Measurements from ENCODE around the gene SMAD3.

SMAD3 gene

DNA sequence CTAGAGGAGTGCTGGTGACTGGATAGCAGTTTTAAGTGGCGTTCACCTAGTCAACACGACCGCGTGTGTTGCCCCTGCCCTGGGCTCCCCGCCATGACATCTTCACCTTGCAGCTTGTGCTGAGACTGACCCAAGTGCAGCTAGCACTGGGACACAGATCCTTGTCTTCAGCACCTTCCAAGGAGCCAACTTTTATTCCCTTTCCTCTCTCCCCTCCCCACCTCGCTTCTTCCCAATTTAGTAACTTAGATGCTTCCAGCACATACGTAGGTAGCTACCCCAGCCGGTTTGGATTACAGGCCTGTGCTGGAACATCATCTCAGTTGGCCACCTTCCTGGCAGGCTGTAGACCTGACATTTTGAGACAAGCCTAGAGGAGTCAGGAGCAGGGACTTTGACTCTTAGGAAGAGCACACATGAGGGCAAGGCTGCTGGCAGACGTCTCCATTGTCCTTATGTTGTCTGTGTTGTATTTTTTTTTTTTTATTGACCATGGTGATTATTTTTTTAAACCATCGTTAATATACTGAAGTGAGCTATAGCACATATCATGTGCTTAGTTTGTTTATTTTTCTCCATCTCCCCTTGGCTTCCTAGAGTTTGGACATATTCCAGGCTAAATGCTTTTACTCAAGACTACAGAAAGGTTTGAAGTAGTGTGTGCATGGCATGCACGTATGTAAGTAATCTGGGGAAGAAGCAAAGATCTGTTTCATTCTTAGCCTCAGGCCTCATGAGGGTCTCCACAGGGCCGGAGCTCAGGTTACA, 128.0 kb downstream of the SMAD3 start:
- H3K4me3 ChIP-seq (replicated peaks; ENCODE audit: low read depth, low read length), result no peak overlapping the region
- no peak for DNase-seq (ENCODE audit: extremely low read depth, insufficient read length)
- H3K27me3 ChIP-seq (replicated peaks; ENCODE audit: control insufficient read depth, insufficient read depth, low read length), result no peaks in the 10 kb centered on the region
- peaks cover 11% of the 10 kb centered on the region for H3K36me3 ChIP-seq (ENCODE audit: control insufficient read depth, insufficient read depth, low read length)
- TF ChIP-seq, protein P1, sequence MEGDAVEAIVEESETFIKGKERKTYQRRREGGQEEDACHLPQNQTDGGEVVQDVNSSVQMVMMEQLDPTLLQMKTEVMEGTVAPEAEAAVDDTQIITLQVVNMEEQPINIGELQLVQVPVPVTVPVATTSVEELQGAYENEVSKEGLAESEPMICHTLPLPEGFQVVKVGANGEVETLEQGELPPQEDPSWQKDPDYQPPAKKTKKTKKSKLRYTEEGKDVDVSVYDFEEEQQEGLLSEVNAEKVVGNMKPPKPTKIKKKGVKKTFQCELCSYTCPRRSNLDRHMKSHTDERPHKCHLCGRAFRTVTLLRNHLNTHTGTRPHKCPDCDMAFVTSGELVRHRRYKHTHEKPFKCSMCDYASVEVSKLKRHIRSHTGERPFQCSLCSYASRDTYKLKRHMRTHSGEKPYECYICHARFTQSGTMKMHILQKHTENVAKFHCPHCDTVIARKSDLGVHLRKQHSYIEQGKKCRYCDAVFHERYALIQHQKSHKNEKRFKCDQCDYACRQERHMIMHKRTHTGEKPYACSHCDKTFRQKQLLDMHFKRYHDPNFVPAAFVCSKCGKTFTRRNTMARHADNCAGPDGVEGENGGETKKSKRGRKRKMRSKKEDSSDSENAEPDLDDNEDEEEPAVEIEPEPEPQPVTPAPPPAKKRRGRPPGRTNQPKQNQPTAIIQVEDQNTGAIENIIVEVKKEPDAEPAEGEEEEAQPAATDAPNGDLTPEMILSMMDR (IDR thresholded peaks at IDR 0.05; ENCODE audit: insufficient read depth, low read length, poor library complexity, severe bottlenecking), result no peak

DNA sequence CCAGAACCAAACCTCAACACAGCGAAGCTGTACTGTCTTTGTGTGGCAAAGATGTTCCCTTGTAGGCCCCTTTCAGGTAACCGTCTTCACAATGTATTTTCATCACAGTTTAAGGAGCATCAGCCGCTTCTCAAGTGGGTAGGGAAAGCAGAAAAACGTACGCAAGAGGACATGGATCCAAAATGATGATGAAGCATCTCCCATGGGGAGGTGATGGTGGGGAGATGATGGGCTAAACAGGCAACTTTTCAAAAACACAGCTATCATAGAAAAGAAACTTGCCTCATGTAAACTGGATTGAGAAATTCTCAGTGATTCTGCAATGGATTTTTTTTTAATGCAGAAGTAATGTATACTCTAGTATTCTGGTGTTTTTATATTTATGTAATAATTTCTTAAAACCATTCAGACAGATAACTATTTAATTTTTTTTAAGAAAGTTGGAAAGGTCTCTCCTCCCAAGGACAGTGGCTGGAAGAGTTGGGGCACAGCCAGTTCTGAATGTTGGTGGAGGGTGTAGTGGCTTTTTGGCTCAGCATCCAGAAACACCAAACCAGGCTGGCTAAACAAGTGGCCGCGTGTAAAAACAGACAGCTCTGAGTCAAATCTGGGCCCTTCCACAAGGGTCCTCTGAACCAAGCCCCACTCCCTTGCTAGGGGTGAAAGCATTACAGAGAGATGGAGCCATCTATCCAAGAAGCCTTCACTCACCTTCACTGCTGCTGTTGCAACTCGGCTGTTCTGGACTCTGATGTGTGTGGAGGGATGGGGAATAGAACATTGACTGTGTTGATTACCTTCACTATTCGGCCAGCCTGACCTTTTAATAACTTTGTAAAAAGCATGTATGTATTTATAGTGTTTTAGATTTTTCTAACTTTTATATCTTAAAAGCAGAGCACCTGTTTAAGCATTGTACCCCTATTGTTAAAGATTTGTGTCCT, 129.0 kb downstream of the SMAD3 start:
- Histone ChIP-seq H3K27me3 (replicated peaks; ENCODE audit: control insufficient read depth, insufficient read depth, low read length) (no peaks in the 10 kb centered on the region), H3K36me3 (ENCODE audit: control insufficient read depth, insufficient read depth, low read length) (peaks cover 9% of the 10 kb centered on the region), H3K4me3 (replicated peaks; ENCODE audit: low read depth, low read length) (no peak overlapping the region)
- DNase-seq (ENCODE audit: extremely low read depth, insufficient read length), result no peak
- TF ChIP-seq, protein P1 (IDR thresholded peaks at IDR 0.05; ENCODE audit: insufficient read depth, low read length, poor library complexity, severe bottlenecking), result no peak

DNA sequence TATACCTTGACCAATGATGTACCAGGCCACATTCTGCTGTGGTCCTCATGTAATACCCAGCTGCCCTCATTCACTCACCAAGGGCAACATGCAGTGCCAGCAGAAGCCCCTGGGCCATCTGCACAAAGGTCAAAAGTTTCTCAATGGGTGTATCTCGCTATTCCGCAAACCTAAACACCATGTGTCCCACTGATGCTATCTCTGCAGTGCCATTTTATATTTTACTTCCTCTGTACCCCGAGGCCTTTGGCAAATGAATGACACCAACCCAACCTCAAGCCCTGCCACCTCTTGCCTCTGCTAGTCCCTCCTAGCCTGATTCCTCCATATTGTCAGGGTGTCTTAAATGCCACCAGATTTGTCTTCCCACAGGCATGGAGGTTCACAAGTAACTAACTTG, 129.9 kb downstream of the SMAD3 start:
- H3K27me3 ChIP-seq (replicated peaks; ENCODE audit: control insufficient read depth, insufficient read depth, low read length), result no peaks in the 10 kb centered on the region
- no peak for DNase-seq (ENCODE audit: extremely low read depth, insufficient read length)
- H3K36me3 ChIP-seq (ENCODE audit: control insufficient read depth, insufficient read depth, low read length), result peaks cover 11% of the 10 kb centered on the region
- no peak overlapping the region for H3K4me3 ChIP-seq (replicated peaks; ENCODE audit: low read depth, low read length)
- TF ChIP-seq, protein P1 (IDR thresholded peaks at IDR 0.05; ENCODE audit: insufficient read depth, low read length, poor library complexity, severe bottlenecking), result no peak

DNA sequence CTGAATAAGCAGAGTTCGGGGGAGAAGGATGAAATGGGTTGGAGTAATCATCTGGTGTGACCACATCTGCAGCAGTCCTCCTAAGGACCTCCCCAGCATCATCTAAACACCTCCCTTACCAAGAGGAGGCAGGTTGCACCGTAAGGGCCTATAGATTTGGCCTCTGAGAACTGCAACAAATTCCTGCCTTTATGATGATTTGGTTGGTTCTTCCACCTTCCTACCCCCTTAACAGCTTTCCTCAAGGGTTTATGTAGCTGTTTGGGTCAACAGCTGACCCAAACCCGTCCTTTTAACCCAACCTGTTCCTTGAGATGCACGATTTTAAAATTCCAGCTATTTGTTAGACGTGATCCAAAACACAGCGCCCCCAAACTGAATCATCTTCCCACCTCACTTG, 130.8 kb downstream of the SMAD3 start:
- TF ChIP-seq, protein P1 (IDR thresholded peaks at IDR 0.05; ENCODE audit: insufficient read depth, low read length, poor library complexity, severe bottlenecking), result no peak
- no peak overlapping the region for H3K4me3 ChIP-seq (replicated peaks; ENCODE audit: low read depth, low read length)

DNA sequence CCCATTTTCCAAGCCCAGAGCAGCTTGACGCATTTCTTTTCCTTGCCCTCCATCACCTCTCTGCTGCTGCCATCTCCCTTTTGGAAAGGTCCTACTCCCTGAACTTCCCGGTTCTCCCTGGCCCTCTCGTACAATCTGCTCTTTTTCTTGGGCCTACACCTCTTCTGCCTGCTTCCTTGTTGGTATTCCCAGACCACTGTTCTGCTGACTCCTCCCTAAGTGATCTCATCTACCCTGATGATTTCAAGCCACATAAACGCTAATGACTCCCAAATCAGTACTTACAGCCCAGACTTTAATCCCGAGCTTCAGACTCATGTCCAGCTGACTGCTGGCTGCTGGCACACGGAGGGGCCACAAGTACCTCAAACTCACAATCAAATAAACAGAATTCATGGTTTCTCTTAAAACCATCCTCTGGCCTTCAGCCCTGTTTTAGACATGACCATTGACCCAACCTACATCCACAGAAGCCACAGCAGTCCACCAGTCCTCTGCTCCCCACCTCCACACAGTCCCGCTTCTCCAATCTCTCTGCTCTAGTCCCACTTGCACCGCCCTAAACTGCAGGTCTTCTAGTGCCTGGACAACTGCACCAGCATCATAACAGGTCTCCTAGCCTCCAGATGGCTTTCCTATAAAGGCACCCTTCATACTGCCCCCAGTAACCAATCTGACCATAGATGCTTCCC, 131.4 kb downstream of the SMAD3 start:
- DNase-seq (ENCODE audit: extremely low read depth, insufficient read length), result no peak
- Histone ChIP-seq H3K4me3 (replicated peaks; ENCODE audit: low read depth, low read length) (no peak overlapping the region), H3K27me3 (replicated peaks; ENCODE audit: control insufficient read depth, insufficient read depth, low read length) (no peaks in the 10 kb centered on the region), H3K36me3 (ENCODE audit: control insufficient read depth, insufficient read depth, low read length) (peaks cover 11% of the 10 kb centered on the region)
- TF ChIP-seq, protein P1 (IDR thresholded peaks at IDR 0.05; ENCODE audit: insufficient read depth, low read length, poor library complexity, severe bottlenecking), result no peak

More for the DNA sequence above, 130.8 kb downstream of the SMAD3 start:
- H3K36me3 ChIP-seq (ENCODE audit: control insufficient read depth, insufficient read depth, low read length), result peaks cover 10% of the 10 kb centered on the region
- H3K27me3 ChIP-seq (replicated peaks; ENCODE audit: control insufficient read depth, insufficient read depth, low read length), result no peaks in the 10 kb centered on the region
- no peak for DNase-seq (ENCODE audit: extremely low read depth, insufficient read length)

All from GM06990 (cell line).